OCI-LY7 (cell line): ENCODE data around the gene LRP5. TPM values are rescaled to one million over a fixed set of nuclear protein-coding genes. Genes with fewer than 3 reads are reported as not detected.

ENCODE experiments used
- BruUV-seq: library from RNA; stranded (reverse); fragments of 400-500 nt; replicated peaks from 2 replicates; lab custom pipeline; 2021; lab: Mats Ljungman, UMichigan
- CTCF ChIA-PET: fragments of 300-600 bp; sonication (Branson Sonifier 250); formaldehyde crosslinking; loops from one replicate; lab custom pipeline; 2022; ENCODE audit warnings: antibody characterized with exemption; ENCODE audit not compliant: unreplicated experiment; lab: Charles Lee
- POLR2A ChIA-PET: fragments of 300-600 bp; sonication (Branson Sonifier 250); formaldehyde crosslinking; loops from one replicate; lab custom pipeline; 2022; ENCODE audit warnings: antibody characterized with exemption; lab: Charles Lee
- DNase-seq: peaks from one replicate; pipeline ENCODE4 v3.0.0-alpha.2; 2015; ENCODE audit warnings: low spot score
- H2AFZ ChIP-seq: fragments of 200-600 bp; sonication (generic), shearing (Covaris generic); 2 replicates; pipeline ENCODE4 v1.6.1; 2014; ENCODE audit warnings: mild to moderate bottlenecking, antibody characterized with exemption, low read length, moderate library complexity
- H3K27ac ChIP-seq: fragments of 200-600 bp; sonication (generic); 2 replicates; pipeline ENCODE4 v1.5.1; 2014; ENCODE audit warnings: mixed run types, low read depth, mild to moderate bottlenecking, moderate library complexity, low read length, inconsistent platforms; ENCODE audit not compliant: poor library complexity, severe bottlenecking
- H3K36me3 ChIP-seq: fragments of 200-600 bp; sonication (generic); 2 replicates; pipeline ENCODE4 v1.6.1; 2014; ENCODE audit warnings: mild to moderate bottlenecking, antibody characterized with exemption, low read length, moderate library complexity, mixed read lengths; ENCODE audit not compliant: insufficient read depth
- H3K4me1 ChIP-seq: fragments of 200-600 bp; sonication (generic); 2 replicates; pipeline ENCODE4 v1.5.1; 2014; ENCODE audit warnings: mild to moderate bottlenecking, low read length; ENCODE audit not compliant: insufficient read depth, poor library complexity, severe bottlenecking
- H3K4me2 ChIP-seq: fragments of 200-600 bp; sonication (generic); 2 replicates; pipeline ENCODE4 v1.6.1; 2014; ENCODE audit warnings: mild to moderate bottlenecking, low read length
- H3K4me3 ChIP-seq: fragments of 200-600 bp; sonication (generic); 2 replicates; pipeline ENCODE4 v1.5.1; 2014; ENCODE audit warnings: mild to moderate bottlenecking, low read depth, low read length; ENCODE audit not compliant: poor library complexity, severe bottlenecking
- H3K79me2 ChIP-seq: fragments of 200-600 bp; sonication (generic); 2 replicates; pipeline ENCODE4 v1.6.1; 2016; ENCODE audit warnings: low read depth, mild to moderate bottlenecking, low read length, moderate library complexity, mixed read lengths; ENCODE audit not compliant: insufficient read depth
- H3K9me2 ChIP-seq: fragments of 200-600 bp; sonication (generic); 2 replicates; pipeline ENCODE4 v1.6.1; 2016; ENCODE audit warnings: mild to moderate bottlenecking, low read length, mixed read lengths; ENCODE audit not compliant: insufficient read depth
- H3K9me3 ChIP-seq: fragments of 200-600 bp; sonication (generic); 2 replicates; pipeline ENCODE4 v1.6.1; 2014; ENCODE audit warnings: mild to moderate bottlenecking, mixed run types, low read length, mixed read lengths
- H4K20me1 ChIP-seq: fragments of 200-600 bp; sonication (generic); 2 replicates; pipeline ENCODE4 v1.6.1; 2014; ENCODE audit warnings: mild to moderate bottlenecking, antibody characterized with exemption, low read length, moderate library complexity, mixed read lengths; ENCODE audit not compliant: insufficient read depth
- CTCF ChIP-seq: fragments of 200-600 bp; sonication (generic); conservative IDR thresholded peaks from 2 replicates; pipeline ENCODE4 v1.5.1; 2014; ENCODE audit warnings: mild to moderate bottlenecking, antibody characterized with exemption, low read length, moderate library complexity, mixed read lengths
- EZH2phosphoT487 ChIP-seq: fragments of 200-600 bp; sonication (generic); IDR thresholded peaks from 2 replicates; pipeline ENCODE4 v1.6.1; 2018; ENCODE audit warnings: low read depth, borderline replicate concordance, mild to moderate bottlenecking, mixed run types, antibody characterized with exemption, low read length, moderate library complexity, mixed read lengths
- intact Hi-C: fragments of 100-400 bp; cut with micrococcal nuclease; formaldehyde crosslinking; loops from one replicate; pipeline ENCODE4 v1.10.0; 2022; ENCODE audit not compliant: unreplicated experiment
- total RNA-seq, 2 experiments: library from RNA; depleted of rRNA in 1 of 2; stranded (reverse); fragments of >200 nt in 1 of 2; shearing (Covaris generic) in 1 of 2; gene quantifications; 2 replicates each; pipeline ENCODE4 v1.2.3, GENCODE V29; 2014 to 2022

The LRP5 gene
- total RNA-seq, 2 experiments from 2014 or later, result 0.60 TPM; not detected in 1

GRCh38 chr11:68401856-68402255 is 89.5 kb downstream of the LRP5 start:
- Histone ChIP-seq H3K4me1 (no peaks in the 10 kb centered on the region), H3K27ac (no peak overlapping the region), H3K4me3 (no peak overlapping the region), H3K79me2 (no peaks in the 10 kb centered on the region), H2AFZ (no peak overlapping the region), H3K9me3 (no peaks in the 10 kb centered on the region), H4K20me1 (no peaks in the 10 kb centered on the region), H3K9me2 (no peaks in the 10 kb centered on the region), H3K36me3 (no peaks in the 10 kb centered on the region), H3K4me2 (no peak overlapping the region)
- intact Hi-C loops, result no loop called here
- no TSS peak for BruUV-seq
- DNase-seq, result no peak
- no peak for TF ChIP-seq CTCF
- no peak for TF ChIP-seq EZH2phosphoT487
- ChIA-PET POLR2A (no interaction called here), CTCF (no interaction called here)

GRCh38 chr11:68402355-68403031 is 90.1 kb downstream of the LRP5 start:
- Histone ChIP-seq H3K36me3 (no peaks in the 10 kb centered on the region), H3K4me2 (no peak overlapping the region), H3K9me3 (no peaks in the 10 kb centered on the region), H3K4me1 (no peaks in the 10 kb centered on the region), H2AFZ (no peak overlapping the region), H3K9me2 (no peaks in the 10 kb centered on the region), H3K79me2 (no peaks in the 10 kb centered on the region), H4K20me1 (no peaks in the 10 kb centered on the region), H3K27ac (no peak overlapping the region), H3K4me3 (no peak overlapping the region)
- no TSS peak for BruUV-seq
- intact Hi-C loops, result no loop called here
- DNase-seq, result no peak
- ChIA-PET CTCF (no interaction called here), POLR2A (no interaction called here)
- TF ChIP-seq EZH2phosphoT487 (no peak), CTCF (peak; percentile 45)

- Histone ChIP-seq H3K4me1 (no peaks in the 10 kb centered on the region), H2AFZ (no peak overlapping the region), H3K27ac (no peak overlapping the region), H3K9me2 (no peaks in the 10 kb centered on the region), H3K4me3 (no peak overlapping the region), H3K36me3 (no peaks in the 10 kb centered on the region), H3K79me2 (no peaks in the 10 kb centered on the region), H3K9me3 (no peaks in the 10 kb centered on the region), H4K20me1 (no peaks in the 10 kb centered on the region), H3K4me2 (no peak overlapping the region)
- intact Hi-C loops, result no loop called here
- no peak for TF ChIP-seq EZH2phosphoT487
- no peak for TF ChIP-seq CTCF
- ChIA-PET POLR2A (no interaction called here), CTCF (no interaction called here)
- BruUV-seq, result no TSS peak
- DNase-seq, result no peak
Measured at GRCh38 chr11:68403424-68403823, 91.0 kb downstream of the LRP5 start.
